ENCODE results near the gene CAB39L. TPM values are rescaled to one million over a fixed set of nuclear protein-coding genes. Genes with fewer than 3 reads are reported as not detected.

CAB39L gene
- total RNA-seq, 1 experiment from 2014 or later, result 3.6 TPM

DNA sequence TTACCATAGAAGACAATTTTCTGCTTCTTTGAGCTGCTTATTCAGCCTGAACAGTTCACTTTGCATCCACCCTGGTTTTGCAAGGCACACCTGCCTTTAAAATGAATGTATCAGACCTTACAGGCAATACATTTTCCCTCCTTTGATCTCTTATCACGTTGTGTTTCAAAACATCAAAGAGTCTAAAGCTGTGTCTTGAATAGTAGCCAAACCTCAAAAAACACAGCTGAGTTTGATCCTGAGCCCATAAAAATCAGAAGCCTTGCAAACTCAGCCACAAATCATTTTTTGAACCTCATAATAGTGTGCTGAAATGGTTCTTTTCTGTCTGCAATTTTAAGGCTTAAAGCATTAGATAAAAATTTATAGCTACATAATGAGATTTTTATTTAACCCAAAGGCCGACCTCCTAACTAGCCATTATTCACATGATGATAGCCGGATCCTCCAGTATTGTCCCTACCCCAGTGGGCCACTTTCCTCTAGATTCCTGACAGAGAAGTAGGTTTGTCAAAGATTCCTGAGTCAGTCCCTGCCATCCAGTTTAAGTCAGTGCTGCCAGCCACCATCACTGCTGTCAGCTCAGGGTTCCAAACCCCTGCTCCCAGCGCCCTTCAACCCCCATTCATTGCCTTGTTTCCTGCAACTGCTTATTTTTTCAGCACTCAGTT lies 71.8 kb downstream of the CAB39L start:
- intact Hi-C loops (cut with micrococcal nuclease; ENCODE audit: unreplicated experiment), result no loop called here
- ChIA-PET POLR2A (ENCODE audit: low non-redundant PET) (no interaction called here), CTCF (no interaction called here)
- H3K4me1 ChIP-seq (ENCODE audit: insufficient read depth, low read length, poor library complexity, severe bottlenecking), result peaks cover 3% of the 10 kb centered on the region
- TF ChIP-seq EZH2 (IDR thresholded peaks at IDR 0.05; ENCODE audit: borderline replicate concordance, low read depth, low read length, poor library complexity, severe bottlenecking), result no peak
- TF ChIP-seq, protein P1, sequence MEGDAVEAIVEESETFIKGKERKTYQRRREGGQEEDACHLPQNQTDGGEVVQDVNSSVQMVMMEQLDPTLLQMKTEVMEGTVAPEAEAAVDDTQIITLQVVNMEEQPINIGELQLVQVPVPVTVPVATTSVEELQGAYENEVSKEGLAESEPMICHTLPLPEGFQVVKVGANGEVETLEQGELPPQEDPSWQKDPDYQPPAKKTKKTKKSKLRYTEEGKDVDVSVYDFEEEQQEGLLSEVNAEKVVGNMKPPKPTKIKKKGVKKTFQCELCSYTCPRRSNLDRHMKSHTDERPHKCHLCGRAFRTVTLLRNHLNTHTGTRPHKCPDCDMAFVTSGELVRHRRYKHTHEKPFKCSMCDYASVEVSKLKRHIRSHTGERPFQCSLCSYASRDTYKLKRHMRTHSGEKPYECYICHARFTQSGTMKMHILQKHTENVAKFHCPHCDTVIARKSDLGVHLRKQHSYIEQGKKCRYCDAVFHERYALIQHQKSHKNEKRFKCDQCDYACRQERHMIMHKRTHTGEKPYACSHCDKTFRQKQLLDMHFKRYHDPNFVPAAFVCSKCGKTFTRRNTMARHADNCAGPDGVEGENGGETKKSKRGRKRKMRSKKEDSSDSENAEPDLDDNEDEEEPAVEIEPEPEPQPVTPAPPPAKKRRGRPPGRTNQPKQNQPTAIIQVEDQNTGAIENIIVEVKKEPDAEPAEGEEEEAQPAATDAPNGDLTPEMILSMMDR (conservative IDR thresholded peaks at IDR 0.05; ENCODE audit: low read depth, low read length), result no peak
- DNase-seq (ENCODE audit: low spot score), result no peak
- no peaks in the 10 kb centered on the region for H3K36me3 ChIP-seq (ENCODE audit: insufficient read depth, low read length, poor library complexity, severe bottlenecking)
- no peaks in the 10 kb centered on the region for H3K27me3 ChIP-seq (replicated peaks; ENCODE audit: insufficient read depth, low read depth, low read length, poor library complexity)
- BruUV-seq (replicated peaks), result no TSS peak
- H3K27ac ChIP-seq (ENCODE audit: low read depth, low read length, poor library complexity, severe bottlenecking), result no peak overlapping the region
- no peak overlapping the region for H3K4me3 ChIP-seq (ENCODE audit: low read depth, low read length, poor library complexity, severe bottlenecking)
- H3K9me3 ChIP-seq (ENCODE audit: low read depth, low read length, poor library complexity, severe bottlenecking), result no peaks in the 10 kb centered on the region

DNA sequence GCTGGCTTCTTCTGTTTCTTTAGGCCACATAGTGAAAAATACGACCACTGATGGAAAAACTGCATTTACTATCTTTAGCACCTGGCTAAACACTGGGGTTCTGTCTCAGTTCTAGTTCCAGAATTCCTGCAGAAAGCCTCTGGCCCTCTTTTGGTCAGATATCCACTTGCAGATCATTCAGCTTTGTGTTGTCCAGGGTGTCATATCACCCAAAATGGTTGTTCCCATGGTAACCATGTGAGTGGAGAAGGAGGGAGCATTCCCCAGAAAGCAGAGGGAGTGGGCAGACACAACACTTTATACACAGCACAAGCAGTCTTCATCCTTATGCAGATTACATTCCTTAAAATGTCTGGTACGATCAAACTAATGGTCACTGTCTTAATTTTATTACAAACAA lies 73.5 kb downstream of the CAB39L start:
- DNase-seq (ENCODE audit: low spot score), result no peak
- no TSS peak for BruUV-seq (replicated peaks)
- POLR2A ChIA-PET (ENCODE audit: low non-redundant PET), result no interaction called here

DNA sequence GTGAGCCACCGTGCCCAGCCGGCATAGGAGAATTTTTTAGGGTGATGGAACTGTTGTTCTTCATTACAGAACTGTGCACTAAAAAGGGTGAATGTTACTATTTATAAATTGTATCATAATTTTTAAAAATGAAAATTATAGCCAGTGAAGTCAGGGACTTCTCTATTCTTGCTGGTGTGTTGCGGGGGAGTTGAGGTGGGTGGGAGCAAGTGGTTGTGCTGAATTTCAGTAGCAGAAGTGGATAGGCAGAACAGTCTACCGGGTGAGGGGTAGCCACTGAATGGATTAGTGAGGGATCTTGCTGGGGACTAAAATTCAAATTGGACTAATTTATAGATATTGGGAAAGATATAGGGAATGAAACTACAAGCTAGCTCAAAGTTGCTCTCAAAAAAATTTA lies 74.0 kb downstream of the CAB39L start:
- Histone ChIP-seq H3K27ac (ENCODE audit: low read depth, low read length, poor library complexity, severe bottlenecking) (no peak overlapping the region), H3K9me3 (ENCODE audit: low read depth, low read length, poor library complexity, severe bottlenecking) (no peaks in the 10 kb centered on the region), H3K4me1 (ENCODE audit: insufficient read depth, low read length, poor library complexity, severe bottlenecking) (peaks cover 3% of the 10 kb centered on the region), H3K4me3 (ENCODE audit: low read depth, low read length, poor library complexity, severe bottlenecking) (no peak overlapping the region), H3K27me3 (replicated peaks; ENCODE audit: insufficient read depth, low read depth, low read length, poor library complexity) (no peaks in the 10 kb centered on the region), H3K36me3 (ENCODE audit: insufficient read depth, low read length, poor library complexity, severe bottlenecking) (no peaks in the 10 kb centered on the region)
- CTCF ChIA-PET, result no interaction called here
- TF ChIP-seq, protein P1 (conservative IDR thresholded peaks at IDR 0.05; ENCODE audit: low read depth, low read length), result no peak
- no peak for TF ChIP-seq EZH2 (IDR thresholded peaks at IDR 0.05; ENCODE audit: borderline replicate concordance, low read depth, low read length, poor library complexity, severe bottlenecking)
- no peak for DNase-seq (ENCODE audit: low spot score)
- POLR2A ChIA-PET (ENCODE audit: low non-redundant PET), result no interaction called here
- no TSS peak for BruUV-seq (replicated peaks)
- intact Hi-C loops (cut with micrococcal nuclease; ENCODE audit: unreplicated experiment), result no loop called here

More for the DNA sequence above, 73.5 kb downstream of the CAB39L start:
- Histone ChIP-seq H3K27ac (ENCODE audit: low read depth, low read length, poor library complexity, severe bottlenecking) (no peak overlapping the region), H3K4me1 (ENCODE audit: insufficient read depth, low read length, poor library complexity, severe bottlenecking) (peaks cover 3% of the 10 kb centered on the region), H3K9me3 (ENCODE audit: low read depth, low read length, poor library complexity, severe bottlenecking) (no peaks in the 10 kb centered on the region), H3K36me3 (ENCODE audit: insufficient read depth, low read length, poor library complexity, severe bottlenecking) (no peaks in the 10 kb centered on the region), H3K4me3 (ENCODE audit: low read depth, low read length, poor library complexity, severe bottlenecking) (no peak overlapping the region), H3K27me3 (replicated peaks; ENCODE audit: insufficient read depth, low read depth, low read length, poor library complexity) (no peaks in the 10 kb centered on the region)
- CTCF ChIA-PET, result no interaction called here
- intact Hi-C loops (cut with micrococcal nuclease; ENCODE audit: unreplicated experiment), result no loop called here
- no peak for TF ChIP-seq EZH2 (IDR thresholded peaks at IDR 0.05; ENCODE audit: borderline replicate concordance, low read depth, low read length, poor library complexity, severe bottlenecking)

DNA sequence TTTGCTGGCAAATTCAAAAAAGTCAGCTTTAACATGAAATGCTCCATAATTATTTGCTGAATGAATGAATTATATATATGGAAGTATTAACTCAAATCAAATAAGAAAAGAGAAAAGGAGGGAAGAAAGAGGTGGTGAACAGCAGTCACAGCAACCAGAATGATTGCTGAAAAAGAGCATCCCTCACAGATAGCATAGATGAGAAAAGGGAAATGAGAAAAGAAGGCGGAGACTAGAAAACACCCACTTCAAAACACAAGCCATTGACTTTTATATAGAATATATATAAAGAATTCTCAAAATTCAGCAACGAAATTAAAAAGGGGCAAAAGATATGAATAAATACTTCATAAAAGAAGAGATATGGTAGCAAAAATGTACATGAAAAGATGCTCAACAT lies 75.2 kb downstream of the CAB39L start:
- BruUV-seq (replicated peaks), result no TSS peak
- Histone ChIP-seq H3K4me3 (ENCODE audit: low read depth, low read length, poor library complexity, severe bottlenecking) (no peak overlapping the region), H3K4me1 (ENCODE audit: insufficient read depth, low read length, poor library complexity, severe bottlenecking) (no peaks in the 10 kb centered on the region), H3K36me3 (ENCODE audit: insufficient read depth, low read length, poor library complexity, severe bottlenecking) (no peaks in the 10 kb centered on the region), H3K9me3 (ENCODE audit: low read depth, low read length, poor library complexity, severe bottlenecking) (no peaks in the 10 kb centered on the region), H3K27me3 (replicated peaks; ENCODE audit: insufficient read depth, low read depth, low read length, poor library complexity) (no peaks in the 10 kb centered on the region), H3K27ac (ENCODE audit: low read depth, low read length, poor library complexity, severe bottlenecking) (no peak overlapping the region)
- DNase-seq (ENCODE audit: low spot score), result no peak
- POLR2A ChIA-PET (ENCODE audit: low non-redundant PET), result no interaction called here
- intact Hi-C loops (cut with micrococcal nuclease; ENCODE audit: unreplicated experiment), result no loop called here
- TF ChIP-seq, protein P1 (conservative IDR thresholded peaks at IDR 0.05; ENCODE audit: low read depth, low read length), result no peak
- no peak for TF ChIP-seq EZH2 (IDR thresholded peaks at IDR 0.05; ENCODE audit: borderline replicate concordance, low read depth, low read length, poor library complexity, severe bottlenecking)
- CTCF ChIA-PET, result interaction anchor here (0.6 kb wide), 1 partner anchor 67 kb away, joined by 11 read pairs; no protein-coding TSS in a partner anchor
